HG03280 (cell line): ENCODE measurements around the gene DAAM2.

Experiments
- ATAC-seq: cut with Tn5 transposase; IDR thresholded peaks from one replicate; pipeline ENCODE4 v1.9.1; 2021; ENCODE audit warnings: mild to moderate bottlenecking, moderate library complexity; ENCODE audit not compliant: unreplicated experiment

DAAM2 gene

GRCh38 chr6:39816747-39817146 is 24.6 kb downstream of the DAAM2 start:
- no peak for ATAC-seq

GRCh38 chr6:39818695-39819094 is 26.5 kb downstream of the DAAM2 start:
- ATAC-seq: no peak

DNA sequence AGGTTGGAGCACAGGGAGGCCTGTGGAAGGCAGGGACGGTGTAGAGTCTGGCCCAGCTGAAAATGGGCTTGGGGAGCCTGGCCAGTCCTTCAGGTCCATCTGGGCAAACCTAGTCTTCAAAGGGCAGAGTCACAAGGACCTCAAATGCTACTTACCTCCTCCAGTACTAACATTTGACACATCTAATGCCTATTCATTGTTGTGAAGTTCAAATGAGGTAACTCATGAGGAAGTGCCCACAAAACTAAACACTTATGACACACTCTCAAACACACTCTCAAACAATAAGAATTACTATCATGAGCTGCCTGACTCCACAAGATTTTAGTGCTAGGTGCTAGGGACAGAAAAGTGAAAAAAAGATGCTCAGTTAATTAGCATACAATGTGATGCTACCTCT is 27.1 kb downstream of the DAAM2 start:
- no peak for ATAC-seq

GRCh38 chr6:39819676-39820075 is 27.5 kb downstream of the DAAM2 start:
- no peak for ATAC-seq

GRCh38 chr6:39820553-39820952 is 28.4 kb downstream of the DAAM2 start:
- no peak for ATAC-seq

DNA sequence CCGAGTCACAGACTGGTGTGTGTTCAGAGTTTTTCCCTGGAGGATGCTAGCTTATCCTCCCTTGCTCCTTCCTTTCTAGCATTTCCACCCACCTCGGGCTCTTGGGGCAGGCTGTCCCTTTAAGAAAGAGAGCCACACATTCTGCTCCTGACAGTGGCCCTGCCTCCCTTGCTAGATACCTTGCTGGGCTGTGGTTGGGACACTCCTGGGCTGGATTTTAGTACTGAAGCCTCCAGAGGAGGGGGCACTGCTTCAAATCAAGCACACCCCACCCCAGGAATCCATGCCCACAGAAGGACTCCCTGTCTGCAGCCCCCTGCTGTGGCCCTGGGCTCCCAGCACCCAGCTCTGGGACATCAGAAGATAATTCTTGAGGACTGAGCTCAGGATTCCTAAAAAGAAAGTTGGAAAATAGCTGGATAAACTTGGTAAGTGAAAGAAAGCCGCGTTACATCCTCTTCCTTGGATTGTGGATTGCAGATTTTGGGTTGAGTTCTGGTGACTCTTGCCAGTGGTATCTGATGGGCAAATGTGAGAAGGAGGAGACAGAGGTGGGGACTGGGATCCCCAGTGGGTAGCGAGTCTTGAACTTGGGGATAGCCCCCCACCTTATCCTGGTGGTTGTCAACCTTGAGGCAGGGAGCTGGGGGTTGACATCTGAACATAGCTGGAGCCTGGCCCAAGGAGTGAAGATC is 29.0 kb downstream of the DAAM2 start:
- ATAC-seq: no peak

- no peak for ATAC-seq
Measured at GRCh38 chr6:39821742-39822532, 29.8 kb downstream of the DAAM2 start.

DNA sequence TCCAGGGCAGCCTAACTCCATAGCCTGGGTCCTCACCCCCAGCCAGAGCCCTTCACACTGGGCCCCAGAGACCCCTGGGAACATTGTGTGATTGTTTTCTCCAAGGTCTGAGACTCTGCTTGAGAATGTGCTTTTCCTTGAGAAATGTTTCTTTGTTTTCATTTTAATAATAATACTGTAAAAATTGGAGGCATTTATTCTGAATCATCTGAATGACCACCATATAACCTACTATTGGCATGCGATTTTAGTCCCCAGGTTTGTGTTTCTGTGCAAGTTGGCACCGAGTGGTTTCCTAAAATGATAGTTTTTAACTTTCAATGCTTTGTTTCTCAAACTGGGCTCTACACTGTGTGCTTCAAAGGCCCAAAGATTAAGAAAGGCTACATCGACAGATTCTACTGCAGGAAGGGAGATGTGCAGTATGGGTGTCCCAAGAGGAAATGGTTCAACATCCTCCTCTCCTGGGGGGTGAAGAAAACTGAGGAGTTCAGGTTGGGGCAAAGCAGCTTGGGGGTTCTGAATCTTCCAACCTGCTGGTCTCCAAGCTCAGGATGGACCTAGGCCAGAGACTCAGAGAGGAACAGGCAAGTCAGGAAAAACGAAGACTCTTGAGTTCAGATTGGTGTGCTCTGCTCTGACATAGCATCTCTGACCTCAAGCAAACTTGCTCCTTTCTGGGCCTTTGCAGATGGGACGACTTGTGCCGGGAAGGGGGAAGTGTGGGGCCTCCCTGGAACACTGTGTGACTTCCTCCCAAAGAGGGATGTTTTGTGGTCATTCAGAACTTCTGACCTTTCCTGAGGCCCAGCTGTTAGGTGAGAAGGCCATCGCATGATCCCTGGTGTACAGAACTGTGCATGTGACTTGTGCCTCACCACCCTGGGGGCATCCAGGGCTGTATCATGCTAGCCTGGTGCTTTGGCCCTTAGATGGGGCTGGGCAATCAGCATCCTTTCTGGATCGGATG is 31.0 kb downstream of the DAAM2 start:
- ATAC-seq: no peak

- ATAC-seq: no peak
Measured at GRCh38 chr6:39824030-39824926, 32.1 kb downstream of the DAAM2 start.

- no peak for ATAC-seq
Measured at GRCh38 chr6:39829331-39829730, 37.2 kb downstream of the DAAM2 start.

GRCh38 chr6:39830444-39830843 is 38.3 kb downstream of the DAAM2 start:
- ATAC-seq: no peak

DNA sequence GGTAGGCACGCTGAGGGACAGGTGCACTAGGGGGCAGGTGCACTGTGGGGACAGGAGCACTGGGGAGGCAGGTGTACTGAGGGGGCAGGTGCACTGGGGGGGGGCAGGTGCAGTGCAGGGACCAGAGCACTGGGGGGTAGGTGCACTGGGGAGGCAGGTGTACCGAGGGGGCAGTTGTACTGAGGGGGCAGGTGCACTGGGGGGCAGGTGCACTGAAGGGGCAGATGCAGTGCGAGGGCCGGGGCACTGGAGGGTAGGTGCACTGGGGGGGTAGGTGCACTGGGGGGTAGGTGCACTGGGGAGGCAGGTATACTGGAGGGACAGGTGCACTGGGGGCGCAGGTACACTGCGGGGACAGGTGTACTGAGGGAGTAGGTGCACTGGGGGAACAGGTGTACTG is 39.5 kb downstream of the DAAM2 start:
- ATAC-seq: no peak

GRCh38 chr6:39834278-39834677 is 42.1 kb downstream of the DAAM2 start:
- ATAC-seq: no peak

GRCh38 chr6:39834866-39835265 is 42.7 kb downstream of the DAAM2 start:
- ATAC-seq: no peak

DNA sequence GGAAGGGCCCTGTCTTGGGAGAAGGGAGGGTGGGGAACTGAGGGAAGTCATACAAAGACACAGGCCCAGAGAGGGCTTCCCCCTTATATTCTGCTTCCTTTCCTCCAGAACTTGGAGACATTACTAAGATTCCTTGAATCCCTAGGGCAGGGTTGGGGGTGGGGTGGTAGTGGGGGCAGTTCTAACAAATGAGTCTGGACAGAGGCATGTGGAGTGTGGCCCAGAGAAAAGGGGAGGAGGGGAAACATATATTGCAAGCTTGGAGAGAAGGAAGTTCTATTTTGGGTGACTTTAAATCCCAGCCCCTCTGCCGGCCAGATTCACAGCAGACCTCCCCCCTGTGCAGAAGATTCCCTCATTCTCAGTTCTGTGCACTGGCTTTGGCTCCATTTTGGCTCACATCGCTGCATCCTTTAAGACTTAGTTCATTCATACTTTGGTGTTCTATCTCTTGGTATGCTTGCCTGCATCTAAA is 43.7 kb downstream of the DAAM2 start:
- ATAC-seq: no peak

DNA sequence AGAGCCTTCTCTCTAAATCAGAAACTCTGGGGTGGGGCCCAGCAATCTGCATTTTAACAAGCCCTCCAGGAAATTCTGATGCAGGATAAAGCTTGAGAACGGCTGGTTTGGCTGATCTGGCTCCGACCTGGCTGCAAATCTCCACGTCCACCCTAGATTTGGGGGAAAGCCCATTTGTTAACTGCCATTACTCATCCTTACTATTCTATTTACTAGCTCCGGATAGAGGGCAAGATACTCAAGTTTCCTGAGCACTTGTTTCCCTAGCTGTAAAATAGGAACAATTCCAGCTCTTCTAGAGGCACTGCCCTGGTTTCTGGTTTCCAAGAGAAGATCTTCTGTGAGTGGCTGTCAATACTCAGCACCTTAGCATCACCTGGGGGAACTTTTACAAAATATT is 44.4 kb downstream of the DAAM2 start:
- ATAC-seq: no peak

GRCh38 chr6:39839445-39839844 is 47.3 kb downstream of the DAAM2 start:
- no peak for ATAC-seq

GRCh38 chr6:39840781-39841180 is 48.6 kb downstream of the DAAM2 start:
- ATAC-seq: no peak

DNA sequence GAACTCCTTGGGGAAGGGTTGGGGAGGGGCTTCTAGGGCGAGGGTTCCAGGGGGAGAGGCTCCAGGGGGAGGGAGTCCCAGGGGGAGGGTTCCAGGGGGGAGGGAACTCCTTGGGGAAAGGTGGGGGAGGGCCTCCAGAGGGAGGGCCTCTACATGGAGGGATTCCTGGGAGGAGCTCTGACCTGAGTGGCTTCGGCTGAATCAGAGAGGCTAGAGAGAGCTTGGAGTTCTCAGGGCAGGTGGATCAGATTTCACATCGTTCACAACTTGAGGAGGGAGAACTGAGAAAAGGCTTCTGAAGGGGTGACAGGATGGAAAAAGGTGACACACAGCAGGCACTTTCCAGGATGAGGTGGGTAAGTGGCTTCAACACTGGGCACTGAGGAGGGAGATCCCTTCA is 49.1 kb downstream of the DAAM2 start:
- ATAC-seq: no peak

DNA sequence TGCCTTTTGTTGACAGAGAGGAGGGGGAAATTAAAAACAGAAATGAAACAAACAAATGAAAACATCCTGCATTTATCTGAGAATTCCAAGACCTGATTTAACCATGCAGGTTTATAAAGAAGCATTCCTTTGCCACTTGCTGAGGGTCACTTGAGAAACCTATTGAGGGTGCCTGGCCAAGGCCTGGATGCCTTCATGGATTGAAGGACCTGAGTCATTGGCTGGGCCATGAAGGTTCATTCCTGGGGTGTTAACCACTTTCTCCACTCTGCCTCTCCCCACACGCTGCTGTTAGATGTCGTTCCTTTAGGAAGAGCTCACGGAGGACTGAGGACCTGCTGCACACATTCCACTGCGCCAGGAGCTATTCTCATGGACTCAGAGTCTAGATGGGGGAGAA is 49.7 kb downstream of the DAAM2 start:
- ATAC-seq: no peak
